HEK293 (cell line): ENCODE results near the gene PRM3.
A peak's percentile ranks its signal among the peaks of the same experiment; 100 is the strongest.

Experiments used
- AEBP2 ChIP-seq: fragments of 450-650 bp; formaldehyde crosslinking; IDR thresholded peaks from 2 replicates; pipeline ENCODE4 v1.5.1; 2016; ENCODE audit warnings: missing biosample characterization, missing genetic modification characterization, borderline replicate concordance
- HOXD13 ChIP-seq: sonication (generic); formaldehyde crosslinking; IDR thresholded peaks from 2 replicates; pipeline ENCODE4 v1.8.0; 2022; ENCODE audit warnings: missing genetic modification reagents, borderline replicate concordance
- KLF8 ChIP-seq: fragments of 450-650 bp; formaldehyde crosslinking; IDR thresholded peaks from 2 replicates; pipeline ENCODE4 v1.5.1; 2016; ENCODE audit warnings: missing biosample characterization, missing genetic modification characterization
- MZF1 ChIP-seq: fragments of 450-650 bp; formaldehyde crosslinking; IDR thresholded peaks from 2 replicates; pipeline ENCODE4 v1.5.1; 2017; ENCODE audit warnings: missing biosample characterization, missing genetic modification characterization, borderline replicate concordance
- OVOL3 ChIP-seq: fragments of 450-650 bp; formaldehyde crosslinking; IDR thresholded peaks from 2 replicates; pipeline ENCODE4 v1.5.1; 2016; ENCODE audit warnings: missing biosample characterization, missing genetic modification characterization
- PRDM10 ChIP-seq: fragments of 450-650 bp; formaldehyde crosslinking; IDR thresholded peaks from 2 replicates; pipeline ENCODE4 v1.5.1; 2016; ENCODE audit warnings: missing biosample characterization, missing genetic modification characterization
- SP2 ChIP-seq: fragments of 450-650 bp; formaldehyde crosslinking; IDR thresholded peaks from 2 replicates; pipeline ENCODE4 v1.5.1; 2016; ENCODE audit warnings: missing biosample characterization, missing genetic modification characterization
- SP3 ChIP-seq: fragments of 450-650 bp; formaldehyde crosslinking; IDR thresholded peaks from 2 replicates; pipeline ENCODE4 v1.5.1; 2016; ENCODE audit warnings: missing biosample characterization, missing genetic modification characterization
- SP7 ChIP-seq: fragments of 450-650 bp; formaldehyde crosslinking; IDR thresholded peaks from 2 replicates; pipeline ENCODE4 v1.5.1; 2016; ENCODE audit warnings: missing biosample characterization, missing genetic modification characterization
- ZBTB26 ChIP-seq: fragments of 450-650 bp; formaldehyde crosslinking; optimal IDR thresholded peaks from 2 replicates; pipeline ENCODE3; 2016; ENCODE audit warnings: missing biosample characterization, mild to moderate bottlenecking, missing genetic modification characterization
- ZFP37 ChIP-seq: fragments of 450-650 bp; formaldehyde crosslinking; IDR thresholded peaks from 2 replicates; pipeline ENCODE4 v1.5.1; 2016; ENCODE audit warnings: missing biosample characterization, missing genetic modification characterization
- ZNF16 ChIP-seq: fragments of 450-650 bp; formaldehyde crosslinking; IDR thresholded peaks from 2 replicates; pipeline ENCODE4 v1.5.1; 2016; ENCODE audit warnings: low read depth, missing biosample characterization, missing genetic modification characterization
- ZNF18 ChIP-seq: fragments of 450-650 bp; formaldehyde crosslinking; IDR thresholded peaks from 2 replicates; pipeline ENCODE4 v1.5.1; 2016; ENCODE audit warnings: missing biosample characterization, missing genetic modification characterization
- ZNF211 ChIP-seq: fragments of 450-650 bp; formaldehyde crosslinking; IDR thresholded peaks from 2 replicates; pipeline ENCODE4 v1.5.1; 2016; ENCODE audit warnings: low read depth, missing biosample characterization, missing genetic modification characterization
- ZNF292 ChIP-seq: fragments of 450-650 bp; formaldehyde crosslinking; IDR thresholded peaks from 2 replicates; pipeline ENCODE4 v1.5.1; 2016; ENCODE audit warnings: low read depth, missing biosample characterization, missing genetic modification characterization, borderline replicate concordance
- ZNF341 ChIP-seq: fragments of 450-650 bp; formaldehyde crosslinking; IDR thresholded peaks from 2 replicates; pipeline ENCODE4; 2016; ENCODE audit warnings: low read depth, missing biosample characterization, missing genetic modification characterization
- ZNF426 ChIP-seq: fragments of 450-650 bp; formaldehyde crosslinking; IDR thresholded peaks from 2 replicates; pipeline ENCODE4 v1.5.1; 2017; ENCODE audit warnings: missing biosample characterization, missing genetic modification characterization, mild to moderate bottlenecking, inconsistent platforms, moderate library complexity
- ZNF544 ChIP-seq: fragments of 450-650 bp; formaldehyde crosslinking; IDR thresholded peaks from 2 replicates; pipeline ENCODE4 v1.5.0; 2017; ENCODE audit warnings: missing biosample characterization, missing genetic modification characterization
- ZNF561 ChIP-seq: fragments of 450-650 bp; IDR thresholded peaks from 2 replicates; pipeline ENCODE4 v1.5.1; 2018; ENCODE audit warnings: missing biosample characterization, missing genetic modification characterization, borderline replicate concordance
- ZNF624 ChIP-seq: fragments of 450-650 bp; formaldehyde crosslinking; IDR thresholded peaks from 2 replicates; pipeline ENCODE4 v1.5.1; 2017; ENCODE audit warnings: missing biosample characterization, missing genetic modification characterization
- ZNF629 ChIP-seq: fragments of 450-650 bp; formaldehyde crosslinking; IDR thresholded peaks from 2 replicates; pipeline ENCODE4 v1.5.1; 2017; ENCODE audit warnings: missing biosample characterization, missing genetic modification characterization
- ZNF704 ChIP-seq: fragments of 450-650 bp; formaldehyde crosslinking; IDR thresholded peaks from 2 replicates; pipeline ENCODE4 v1.5.1; 2016; ENCODE audit warnings: missing biosample characterization, missing genetic modification characterization
- ZNF747 ChIP-seq: fragments of 450-650 bp; formaldehyde crosslinking; IDR thresholded peaks from 2 replicates; pipeline ENCODE4 v1.5.1; 2016; ENCODE audit warnings: missing biosample characterization, missing genetic modification characterization
- ZNF785 ChIP-seq: fragments of 450-650 bp; formaldehyde crosslinking; IDR thresholded peaks from 2 replicates; pipeline ENCODE4 v1.5.1; 2016; ENCODE audit warnings: missing biosample characterization, missing genetic modification characterization
- ZNF791 ChIP-seq: fragments of 450-650 bp; formaldehyde crosslinking; IDR thresholded peaks from 2 replicates; pipeline ENCODE4 v1.5.1; 2016; ENCODE audit warnings: missing biosample characterization, missing genetic modification characterization
- ZNF792 ChIP-seq: fragments of 450-650 bp; formaldehyde crosslinking; IDR thresholded peaks from 2 replicates; pipeline ENCODE4 v1.5.1; 2016; ENCODE audit warnings: missing biosample characterization, missing genetic modification characterization

PRM3 gene

GRCh38 chr16:11255737-11256660, 17.4 kb downstream of the PRM3 start, which contains the start of gene SOCS1 (continued):
- TF ChIP-seq AEBP2 (tag by site-specific recombination) (no peak), ZNF16 (tag by site-specific recombination) (no peak), ZNF292 (tag by site-specific recombination) (no peak), ZNF341 (tag by site-specific recombination) (peak; percentile 57), SP3 (peak; percentile 91), ZNF704 (no peak), PRDM10 (tag by site-specific recombination) (no peak), MZF1 (tag by site-specific recombination) (no peak), ZNF792 (tag by site-specific recombination) (no peak), ZBTB26 (tag by site-specific recombination) (peak; percentile 35), ZNF426 (tag by site-specific recombination) (no peak), KLF8 (tag by site-specific recombination) (peak; percentile 98), SP2 (peak; percentile 76), ZFP37 (tag by site-specific recombination) (no peak; the same call in none of the 2 replicates), ZNF18 (tag by site-specific recombination) (0 out of 2 replicates have a peak, but pooled peaks have one; percentile 26), ZNF747 (tag by site-specific recombination) (no peak), ZNF785 (tag by site-specific recombination) (no peak), ZNF544 (no peak), ZNF791 (no peak), ZNF561 (tag by site-specific recombination) (peak; percentile 17; the same call in 1 of the 2 replicates), SP7 (tag by site-specific recombination) (peak; percentile 76; the same call in 1 of the 2 replicates), OVOL3 (0 out of 2 replicates have a peak, but pooled peaks have one; percentile 23), HOXD13 (CRISPR knock-in tag) (no peak), ZNF211 (tag by site-specific recombination) (no peak), ZNF629 (tag by site-specific recombination) (0 out of 2 replicates have a peak, but pooled peaks have one; percentile 14), ZNF624 (no peak)
